ENCODE measurements around the gene GJA9. TPM values are rescaled to one million over a fixed set of nuclear protein-coding genes. Genes with fewer than 3 reads are reported as not detected.

Gene GJA9
- total RNA-seq, result not detected in 2 replicates

DNA sequence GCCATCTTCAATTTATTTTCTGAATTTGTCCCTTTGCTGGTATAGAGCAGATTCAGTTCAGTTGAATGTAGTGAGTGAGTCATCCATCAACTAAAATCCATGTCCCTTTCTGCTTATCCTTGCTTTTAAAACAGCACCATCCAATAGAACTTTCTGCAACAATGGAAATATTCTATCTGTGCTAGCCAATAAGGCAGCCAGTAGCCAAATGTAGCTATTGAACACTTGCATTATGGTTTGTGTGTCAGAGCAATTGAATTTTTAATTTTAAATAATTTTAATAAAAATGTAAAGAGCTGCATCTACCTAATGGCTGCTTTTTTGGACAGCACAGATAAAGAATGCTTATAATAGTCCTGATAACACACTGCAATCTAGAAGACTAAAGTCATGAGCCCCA is at the start of gene GJA9:
TSS of gene GJA9 (minus strand) at position 101 of the 400 bp plus-strand sequence. CDS start 5,489 bp downstream, outside the sequence.

GRCh38 chr1:38873027-38873969 is 8.1 kb downstream of the GJA9 start, which contains the start of gene MYCBP:
MYCBP (minus strand) TSS chr1:38873348; CDS start chr1:38873305, 43 bp downstream.

DNA sequence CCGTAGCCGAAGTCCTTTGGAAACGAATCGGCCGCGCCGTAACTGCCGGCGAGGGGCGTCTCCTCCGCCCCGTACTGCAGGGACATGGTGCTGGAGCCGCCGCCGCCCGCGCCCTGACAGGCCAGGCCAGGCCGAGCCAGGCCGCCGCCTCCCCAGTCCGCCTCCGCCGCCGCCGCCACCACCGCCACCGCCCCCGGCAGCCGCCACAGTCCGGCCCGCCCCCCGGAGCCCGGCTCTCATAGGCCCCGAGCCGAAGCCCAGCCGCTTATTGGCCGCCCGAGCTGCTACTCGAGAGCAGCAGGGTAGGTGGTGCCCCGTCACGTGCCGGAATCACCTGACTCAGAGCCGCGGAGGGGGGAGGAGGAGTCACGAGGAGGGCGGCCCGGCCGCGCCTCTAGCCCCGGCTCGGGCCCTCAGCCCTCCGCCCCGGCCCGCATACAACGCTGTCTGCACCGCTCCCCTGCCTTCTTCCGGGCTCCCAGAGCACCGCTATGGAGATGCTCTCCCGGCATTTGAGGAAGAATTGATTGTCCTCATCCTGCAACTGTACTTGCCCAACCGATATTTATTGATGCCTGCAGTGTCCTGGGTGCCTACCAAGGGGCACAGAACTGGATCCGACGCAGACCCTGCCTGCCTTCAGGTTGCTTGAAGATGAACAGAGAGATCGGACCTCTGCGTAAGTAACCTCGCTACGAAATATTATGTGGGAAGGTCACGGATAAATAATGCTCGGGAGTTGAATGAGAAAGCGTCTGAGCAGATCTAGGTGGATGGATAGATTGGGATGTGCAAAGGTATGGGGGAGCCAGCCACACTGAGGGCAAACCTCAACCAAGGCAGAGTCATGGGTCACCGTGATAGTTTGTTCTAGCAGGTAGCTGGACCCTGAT is 21.6 kb downstream of the GJA9 start, which contains the start of gene RRAGC:
TSS of gene RRAGC (minus strand) at position 212 of the 893 bp plus-strand sequence. CDS start at position 86, 126 bp downstream.

Other genes starting within 250 kb of the GJA9 start
- 8.6 and 17.5 TPM in 2 replicates for gene RRAGC, start 21.8 kb downstream of the GJA9 start, total RNA-seq
- 8.7 and 22.2 TPM in 2 replicates for gene MYCBP, start 8.2 kb downstream of the GJA9 start, total RNA-seq
- gene RHBDL2, start 60.2 kb upstream of the GJA9 start, total RNA-seq, result 1.2 and 1.4 TPM in 2 replicates
- gene AKIRIN1, start 109.7 kb upstream of the GJA9 start, total RNA-seq, result 43.1 and 56.0 TPM in 2 replicates
- gene NDUFS5, start 144.8 kb upstream of the GJA9 start, total RNA-seq, result 374 and 589 TPM in 2 replicates